Measurements from ENCODE around the gene SPATA19.

Gene SPATA19

DNA sequence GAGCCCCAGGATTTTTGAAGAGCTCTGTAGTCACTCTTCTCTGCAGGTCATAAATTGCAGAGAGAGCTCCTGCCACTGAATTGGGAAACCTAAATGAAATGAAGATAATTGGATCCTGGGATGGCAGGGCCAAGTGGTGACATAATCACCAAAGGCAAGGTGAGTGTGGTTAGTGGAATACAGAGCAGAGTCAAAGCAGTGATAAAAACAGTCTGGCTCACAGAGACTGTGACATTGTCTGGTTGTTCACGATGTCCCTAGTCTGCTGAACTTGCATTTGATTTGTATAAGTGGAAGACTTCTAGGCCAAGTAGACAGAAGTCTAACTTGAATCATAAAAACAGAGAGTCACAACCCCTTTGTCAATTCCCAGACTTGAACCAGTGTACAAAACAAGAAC, 26.8 kb upstream of the SPATA19 start:
- H3K9me2 ChIP-seq (ENCODE audit: low read depth, low read length) = no peaks in the 10 kb centered on the region
- no peaks in the 10 kb centered on the region for H3K9me3 ChIP-seq (ENCODE audit: low read length)
- H3K36me3 ChIP-seq (ENCODE audit: insufficient read depth, low read length) = no peaks in the 10 kb centered on the region
- TF ChIP-seq EZH2 (IDR thresholded peaks at IDR 0.05; ENCODE audit: borderline replicate concordance, low read length) (no peak), CTCF (IDR thresholded peaks at IDR 0.05; ENCODE audit: low read length) (no peak)
- H3F3A ChIP-seq (ENCODE audit: insufficient read depth, low read length) = no peaks in the 10 kb centered on the region
- no peaks in the 10 kb centered on the region for H3K27me3 ChIP-seq (ENCODE audit: insufficient read depth, low read length)
- no peak overlapping the region for H3K9ac ChIP-seq (ENCODE audit: low read length)
- H4K20me1 ChIP-seq (ENCODE audit: insufficient read depth, low read length) = no peaks in the 10 kb centered on the region
- no peaks in the 10 kb centered on the region for H3K79me2 ChIP-seq (ENCODE audit: insufficient read depth, low read length)
- H3K4me2 ChIP-seq (ENCODE audit: low read length) = no peak overlapping the region
- H3K4me3 ChIP-seq (ENCODE audit: low read depth, low read length, poor library complexity, severe bottlenecking) = no peak overlapping the region
- H3K4me1 ChIP-seq (ENCODE audit: insufficient read depth, low read length, severe bottlenecking) = no peaks in the 10 kb centered on the region
- H3K27ac ChIP-seq (ENCODE audit: low read depth, low read length, poor library complexity, severe bottlenecking) = no peak overlapping the region
- no peak overlapping the region for H2AFZ ChIP-seq (ENCODE audit: low read length)

DNA sequence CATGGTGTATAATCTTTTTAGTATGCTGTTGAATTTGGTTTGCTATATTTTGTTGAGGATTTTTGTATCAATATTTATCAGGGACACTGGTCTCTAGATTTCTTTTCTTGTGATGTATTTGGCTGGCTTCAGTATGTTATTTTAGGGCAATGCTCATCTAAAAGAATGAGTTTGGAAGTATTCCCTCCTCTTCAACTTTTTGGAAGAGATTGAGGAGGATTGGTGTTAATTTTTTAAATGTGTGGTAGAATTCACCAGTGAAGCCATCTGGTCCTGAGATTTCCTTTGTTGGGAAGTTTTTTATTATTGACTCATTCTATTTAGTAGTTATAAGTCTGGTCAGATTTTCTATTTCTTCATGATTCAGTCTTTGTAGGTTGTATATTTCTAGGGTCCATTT, 22.1 kb upstream of the SPATA19 start:
- Histone ChIP-seq H3K27me3 (ENCODE audit: insufficient read depth, low read length) (no peaks in the 10 kb centered on the region), H3K4me1 (ENCODE audit: insufficient read depth, low read length, severe bottlenecking) (no peaks in the 10 kb centered on the region), H3K36me3 (ENCODE audit: insufficient read depth, low read length) (no peaks in the 10 kb centered on the region), H3F3A (ENCODE audit: insufficient read depth, low read length) (no peaks in the 10 kb centered on the region), H2AFZ (ENCODE audit: low read length) (no peak overlapping the region), H3K9me3 (ENCODE audit: low read length) (no peaks in the 10 kb centered on the region), H4K20me1 (ENCODE audit: insufficient read depth, low read length) (no peaks in the 10 kb centered on the region), H3K9me2 (ENCODE audit: low read depth, low read length) (no peaks in the 10 kb centered on the region), H3K9ac (ENCODE audit: low read length) (no peak overlapping the region), H3K79me2 (ENCODE audit: insufficient read depth, low read length) (no peaks in the 10 kb centered on the region), H3K4me3 (ENCODE audit: low read depth, low read length, poor library complexity, severe bottlenecking) (no peak overlapping the region), H3K4me2 (ENCODE audit: low read length) (no peak overlapping the region), H3K27ac (ENCODE audit: low read depth, low read length, poor library complexity, severe bottlenecking) (no peak overlapping the region)
- no peak for TF ChIP-seq EZH2 (IDR thresholded peaks at IDR 0.05; ENCODE audit: borderline replicate concordance, low read length)
- no peak for TF ChIP-seq CTCF (IDR thresholded peaks at IDR 0.05; ENCODE audit: low read length)

DNA sequence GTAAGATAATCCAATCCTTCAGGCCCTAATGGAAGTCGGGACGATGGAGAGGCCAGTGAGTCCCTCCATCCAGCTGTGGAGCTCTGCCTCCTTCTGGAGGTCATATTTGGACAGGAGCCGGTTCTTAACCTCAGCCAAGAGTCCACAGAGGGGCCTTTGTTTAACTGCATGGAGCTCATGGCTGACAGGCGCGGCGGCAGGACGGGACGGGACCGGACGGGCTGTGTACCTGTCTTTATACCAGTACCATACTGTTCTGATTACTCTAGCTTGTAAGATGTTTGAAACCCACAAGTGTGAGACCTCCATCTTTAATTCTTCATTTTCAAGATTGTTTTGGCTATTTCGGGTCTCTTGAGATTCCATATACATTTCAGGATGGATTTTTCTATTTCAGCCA, 20.2 kb upstream of the SPATA19 start:
- H3K4me2 ChIP-seq (ENCODE audit: low read length) = no peak overlapping the region
- H3K27ac ChIP-seq (ENCODE audit: low read depth, low read length, poor library complexity, severe bottlenecking) = no peak overlapping the region
- H3F3A ChIP-seq (ENCODE audit: insufficient read depth, low read length) = no peaks in the 10 kb centered on the region
- no peaks in the 10 kb centered on the region for H3K79me2 ChIP-seq (ENCODE audit: insufficient read depth, low read length)
- H4K20me1 ChIP-seq (ENCODE audit: insufficient read depth, low read length) = no peaks in the 10 kb centered on the region
- H3K4me3 ChIP-seq (ENCODE audit: low read depth, low read length, poor library complexity, severe bottlenecking) = no peak overlapping the region
- no peaks in the 10 kb centered on the region for H3K4me1 ChIP-seq (ENCODE audit: insufficient read depth, low read length, severe bottlenecking)
- H3K9me3 ChIP-seq (ENCODE audit: low read length) = no peaks in the 10 kb centered on the region
- no peaks in the 10 kb centered on the region for H3K36me3 ChIP-seq (ENCODE audit: insufficient read depth, low read length)
- H3K9ac ChIP-seq (ENCODE audit: low read length) = no peak overlapping the region
- H3K9me2 ChIP-seq (ENCODE audit: low read depth, low read length) = no peaks in the 10 kb centered on the region
- H2AFZ ChIP-seq (ENCODE audit: low read length) = no peak overlapping the region
- TF ChIP-seq EZH2 (IDR thresholded peaks at IDR 0.05; ENCODE audit: borderline replicate concordance, low read length) (no peak), CTCF (IDR thresholded peaks at IDR 0.05; ENCODE audit: low read length) (no peak)
- no peaks in the 10 kb centered on the region for H3K27me3 ChIP-seq (ENCODE audit: insufficient read depth, low read length)
